ENCODE data around the gene STXBP1.
A peak's percentile ranks its signal among the peaks of the same experiment; 100 is the strongest.
"Not testable (repeated sequence)": the region's sequence is repeated elsewhere in the genome, so short reads cannot be mapped to it uniquely, and the experiment has no call there.

The STXBP1 gene

GRCh38 chr9:127580366-127580765, 31.7 kb upstream of the STXBP1 start:
- Histone ChIP-seq H3K9me3 (no peaks in the 10 kb centered on the region), H3K4me3 (no peak overlapping the region), H3K27me3 (no peaks in the 10 kb centered on the region), H3K36me3 (no peaks in the 10 kb centered on the region), H3K27ac (peak overlapping the region; percentile 92), H3K4me1 (peaks cover 0 to 50% (median 25%) of the 10 kb centered on the region in 4 donors)
- no peak for TF ChIP-seq CTCF (IDR thresholded peaks at IDR 0.05)
- DNase-seq = no peak
- intact Hi-C loops (cut with DNase I; ENCODE audit: low total_unique reads) = no loop called here

GRCh38 chr9:127580879-127581475, 31.1 kb upstream of the STXBP1 start:
- intact Hi-C loops (cut with DNase I; ENCODE audit: low total_unique reads) = no loop called here
- Histone ChIP-seq H3K27me3 (no peaks in the 10 kb centered on the region), H3K9me3 (no peaks in the 10 kb centered on the region), H3K4me1 (peaks cover 0 to 49% (median 25%) of the 10 kb centered on the region in 4 donors), H3K27ac (peak overlapping the region; percentile 92), H3K4me3 (no peak overlapping the region), H3K36me3 (no peaks in the 10 kb centered on the region)
- no peak for DNase-seq
- no peak for TF ChIP-seq CTCF (IDR thresholded peaks at IDR 0.05)

- intact Hi-C loops (cut with DNase I; ENCODE audit: low total_unique reads); H3K9me3 ChIP-seq; H3K27me3 ChIP-seq; DNase-seq; H3K36me3 ChIP-seq; H3K4me3 ChIP-seq: not testable (repeated sequence)
- H3K27ac ChIP-seq = peak overlapping the region; percentile 49 to 55
- H3K4me1 ChIP-seq = peaks cover 0 to 35% (median 15%) of the 10 kb centered on the region in 4 donors
These were observed 27.6 kb upstream of the STXBP1 start for GRCh38 chr9:127584474-127584805.

- Histone ChIP-seq H3K4me3 (no peak overlapping the region), H3K27me3 (no peaks in the 10 kb centered on the region), H3K9me3 (no peaks in the 10 kb centered on the region), H3K27ac (peak overlapping the region; percentile 20 to 55), H3K36me3 (no peaks in the 10 kb centered on the region), H3K4me1 (peaks cover 0 to 26% (median 7%) of the 10 kb centered on the region in 4 donors)
- no peak for TF ChIP-seq CTCF (IDR thresholded peaks at IDR 0.05)
- intact Hi-C loops (cut with DNase I; ENCODE audit: low total_unique reads) = no loop called here
- DNase-seq = no peak
These were observed 26.8 kb upstream of the STXBP1 start for GRCh38 chr9:127585161-127585819.

GRCh38 chr9:127586096-127586495, 26.0 kb upstream of the STXBP1 start:
- Histone ChIP-seq H3K36me3 (no peaks in the 10 kb centered on the region), H3K9me3 (no peaks in the 10 kb centered on the region), H3K4me3 (no peak overlapping the region), H3K27me3 (no peaks in the 10 kb centered on the region), H3K4me1 (peaks cover 0 to 18% (median 2%) of the 10 kb centered on the region in 4 donors), H3K27ac (peak overlapping the region in 1 of 2 donors; percentile 55)
- intact Hi-C loops (cut with DNase I; ENCODE audit: low total_unique reads) = loop anchor here (2.0 kb wide), 1 partner anchor 81 kb away; no protein-coding TSS in a partner anchor
- TF ChIP-seq CTCF (IDR thresholded peaks at IDR 0.05) = no peak
- DNase-seq = no peak

GRCh38 chr9:127586537-127586936, 25.5 kb upstream of the STXBP1 start:
- intact Hi-C loops (cut with DNase I; ENCODE audit: low total_unique reads) = loop anchor here (2.0 kb wide), 1 partner anchor 82 kb away; no protein-coding TSS in a partner anchor
- Histone ChIP-seq H3K27ac (no peak overlapping the region), H3K4me3 (no peak overlapping the region), H3K9me3 (no peaks in the 10 kb centered on the region), H3K36me3 (no peaks in the 10 kb centered on the region), H3K4me1 (peaks cover 0 to 18% (median 2%) of the 10 kb centered on the region in 4 donors), H3K27me3 (no peaks in the 10 kb centered on the region)
- DNase-seq = peak; percentile 87
- peak; percentile 83 to 97 for TF ChIP-seq CTCF (IDR thresholded peaks at IDR 0.05)
